Inflammatory macrophage treated with lipopolysaccharide for 4 hours (primary cell): ENCODE results near the gene DIPK1B.
"Not testable (repeated sequence)": the region's sequence is repeated elsewhere in the genome, so short reads cannot be mapped to it uniquely, and the experiment has no call there.

Experiments
- DNase-seq: peaks from one replicate; pipeline ENCODE4 v3.0.0-alpha.2; 2020

Gene DIPK1B

GRCh38 chr9:136755302-136756133 lies 43.1 kb downstream of the DIPK1B start:
- not testable (repeated sequence) for DNase-seq

DNA sequence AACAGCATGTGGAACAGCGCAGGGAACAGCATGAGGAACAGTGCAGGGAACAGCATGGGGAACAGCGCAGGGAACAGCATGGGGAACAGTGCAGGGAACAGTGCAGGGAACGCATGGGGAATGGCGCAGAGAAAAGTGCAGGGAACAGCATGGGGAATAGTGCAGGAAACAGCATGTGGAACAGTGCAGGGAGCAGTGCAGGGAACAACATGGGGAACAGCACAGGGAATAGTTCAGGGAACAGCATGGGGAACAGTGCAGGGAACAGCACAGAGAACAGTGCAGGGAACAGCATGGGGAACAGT lies 43.7 kb downstream of the DIPK1B start:
- no peak for DNase-seq

GRCh38 chr9:136756836-136757235 lies 44.5 kb downstream of the DIPK1B start:
- DNase-seq = no peak

- no peak for DNase-seq
These were observed 45.0 kb downstream of the DIPK1B start for GRCh38 chr9:136757328-136757727.

DNA sequence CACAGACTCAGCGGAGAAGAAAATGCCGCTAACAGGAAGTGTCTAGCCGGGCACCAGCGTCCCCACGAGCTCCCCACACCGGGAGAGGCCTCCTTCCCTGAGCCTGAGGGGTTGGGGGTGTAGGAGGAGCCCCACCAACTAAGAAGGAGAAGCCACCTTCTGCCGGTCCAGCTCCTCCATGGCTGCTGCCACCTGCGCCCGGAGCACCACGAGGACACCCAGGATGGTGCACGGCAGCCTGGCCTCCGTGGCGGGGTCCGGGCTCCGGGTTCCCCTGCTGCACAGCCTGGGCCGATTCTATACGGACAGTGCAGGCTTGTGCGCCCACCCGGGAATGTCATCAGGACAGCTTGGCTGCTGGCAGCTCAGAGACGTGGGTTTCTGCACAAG lies 45.4 kb downstream of the DIPK1B start:
- DNase-seq = no peak

GRCh38 chr9:136759001-136759400 lies 46.6 kb downstream of the DIPK1B start:
- no peak for DNase-seq

- no peak for DNase-seq
These were observed 47.3 kb downstream of the DIPK1B start for GRCh38 chr9:136759436-136760325.

GRCh38 chr9:136760424-136760823 lies 48.1 kb downstream of the DIPK1B start:
- DNase-seq = no peak

- peak; percentile 45 for DNase-seq
These were observed 48.6 kb downstream of the DIPK1B start for GRCh38 chr9:136760834-136761544.

GRCh38 chr9:136761545-136761981 lies 49.2 kb downstream of the DIPK1B start:
- DNase-seq = no peak

GRCh38 chr9:136762221-136762691 lies 49.9 kb downstream of the DIPK1B start:
- DNase-seq = no peak

DNA sequence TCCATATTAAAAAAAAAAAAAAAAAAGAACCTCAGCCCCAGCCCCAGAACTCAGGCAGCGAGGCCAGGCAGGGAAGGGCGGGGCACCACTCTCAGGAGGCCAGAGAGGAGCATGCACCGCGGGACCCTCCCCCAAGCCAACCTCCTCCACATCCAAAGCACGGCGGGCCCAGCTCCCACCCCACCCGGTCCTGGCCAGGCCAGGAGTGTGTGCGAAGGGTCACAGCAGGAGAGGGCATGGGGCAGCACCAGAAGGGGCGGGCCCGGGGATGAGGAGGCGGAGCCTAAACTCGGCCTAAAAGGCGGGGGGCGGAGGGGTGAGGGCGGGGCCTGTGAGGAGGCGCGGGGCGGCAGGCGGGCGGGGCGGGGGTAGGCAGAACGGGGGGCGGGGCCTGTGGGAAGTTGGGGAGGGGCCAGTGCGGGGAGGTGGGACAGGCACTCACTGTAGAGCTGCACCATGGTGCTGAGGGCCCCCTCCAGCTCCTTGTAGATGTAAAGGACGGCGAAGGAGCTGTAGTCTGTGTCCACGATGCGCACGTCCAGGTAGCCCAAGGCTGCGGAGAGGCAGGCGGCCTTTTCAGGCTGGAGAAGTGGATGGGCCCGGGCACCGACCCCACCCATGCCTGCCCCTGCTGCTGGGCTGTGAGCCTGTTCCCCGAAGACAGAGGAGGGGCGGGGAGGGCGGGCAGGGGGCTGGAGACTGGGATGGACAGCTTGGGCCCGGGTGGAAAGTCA lies 50.7 kb downstream of the DIPK1B start:
- DNase-seq = peak; percentile 5

GRCh38 chr9:136763649-136764035 lies 51.3 kb downstream of the DIPK1B start:
- DNase-seq = no peak

- no peak for DNase-seq
These were observed 52.0 kb downstream of the DIPK1B start, which contains the start of gene LCN15 for GRCh38 chr9:136764301-136764891. LCN15 (minus strand) TSS chr9:136764518; CDS start chr9:136764488, 30 bp downstream.

DNA sequence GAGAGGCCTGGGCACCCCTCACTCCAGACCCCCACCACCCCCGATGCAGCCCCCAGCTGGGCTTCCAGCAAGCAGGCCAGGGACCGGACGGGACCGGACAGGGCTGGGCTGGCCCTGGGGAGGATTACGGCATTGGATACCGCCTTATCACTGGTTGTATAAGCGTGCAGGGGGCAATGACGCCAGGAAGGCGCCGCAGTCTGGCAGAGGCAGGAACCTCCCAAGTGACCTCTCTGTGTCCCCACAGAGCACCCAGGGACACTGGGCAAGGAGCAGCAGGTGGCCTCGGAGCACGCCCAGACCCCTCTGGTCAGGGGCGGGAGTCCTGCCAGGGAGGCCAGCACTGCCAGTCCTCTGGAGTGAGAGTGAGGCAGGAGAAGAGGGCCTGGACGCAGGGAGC lies 52.7 kb downstream of the DIPK1B start:
- no peak for DNase-seq

GRCh38 chr9:136765745-136766409 lies 53.5 kb downstream of the DIPK1B start:
- peak; percentile 38 for DNase-seq

DNA sequence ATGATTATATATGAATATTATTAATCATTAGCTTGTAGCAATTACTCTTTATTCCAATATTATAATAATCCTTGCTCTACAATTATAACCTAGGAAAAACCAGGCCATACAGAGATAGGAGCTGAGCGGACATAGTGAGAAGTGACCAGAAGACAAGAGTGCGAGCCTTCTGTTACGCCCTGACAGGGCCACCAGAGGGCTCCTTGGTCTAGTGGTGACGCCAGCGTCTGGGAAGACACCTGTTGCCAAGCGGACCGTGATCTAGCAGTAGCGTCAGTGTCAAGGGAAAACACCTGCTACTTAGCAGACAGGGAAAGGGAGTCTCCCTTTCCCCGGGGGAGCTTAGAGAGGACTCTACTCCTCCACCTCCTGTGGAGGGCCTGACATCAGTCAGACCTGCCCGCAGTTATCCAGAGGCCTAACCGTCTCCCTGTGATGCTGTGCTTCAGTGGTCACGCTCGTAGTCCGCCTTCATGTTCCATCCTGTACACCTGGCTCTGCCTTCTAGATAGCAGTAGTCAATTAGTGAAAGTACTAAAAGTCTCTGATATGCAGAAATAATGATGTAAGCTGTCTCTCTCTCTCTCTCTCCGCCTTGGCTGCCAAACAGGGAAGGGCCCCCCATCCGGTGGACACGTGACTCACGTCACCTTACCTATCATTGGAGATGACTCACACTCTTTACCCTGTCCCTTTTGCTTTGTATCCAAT lies 54.2 kb downstream of the DIPK1B start:
- DNase-seq = peak; percentile 66

DNA sequence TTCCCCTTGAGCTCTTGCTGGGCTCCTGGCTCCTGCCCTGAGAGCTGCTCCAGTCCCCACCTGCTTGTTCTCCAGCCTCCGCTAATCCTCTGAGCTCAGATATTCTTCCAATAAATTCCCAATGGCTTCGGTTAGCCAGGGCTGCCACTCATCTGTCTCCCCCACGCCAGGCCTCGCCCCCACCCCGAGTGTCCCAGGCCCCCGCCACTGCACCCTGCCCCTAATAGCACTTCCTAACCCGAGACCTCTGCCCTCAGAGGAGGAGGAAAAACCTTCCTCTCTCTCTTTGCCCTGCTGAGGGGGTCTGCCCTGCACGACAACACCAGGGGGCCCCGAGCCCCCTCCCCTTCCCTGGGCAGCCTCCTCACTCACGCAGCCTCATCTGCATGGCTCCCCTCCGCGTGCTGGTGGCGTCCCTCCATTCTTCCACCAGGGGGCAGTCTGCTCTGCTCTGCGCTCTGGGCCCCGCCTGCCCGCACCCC lies 57.4 kb downstream of the DIPK1B start:
- peak; percentile 27 for DNase-seq

GRCh38 chr9:136771907-136772415 lies 59.6 kb downstream of the DIPK1B start:
- no peak for DNase-seq

GRCh38 chr9:136773386-136774044 lies 61.1 kb downstream of the DIPK1B start:
- peak; percentile 43 for DNase-seq
